Vein endothelial cell (primary cell): Measurements from ENCODE around the gene SLC12A6. TPM values are rescaled to one million over a fixed set of nuclear protein-coding genes. Genes with fewer than 3 reads are reported as not detected.

Source experiments
- small RNA-seq: library from RNA; depleted of rRNA; stranded (forward); fragments of <200 nt; gene quantifications from one replicate; pipeline ENCODE3, GENCODE V24; 2012
- total RNA-seq: library from RNA; depleted of rRNA; stranded (reverse); fragments of >200 nt; gene quantifications from 2 replicates; pipeline ENCODE4 v1.2.3, GENCODE V29; 2012

The SLC12A6 gene
- total RNA-seq: 25.5 and 30.6 TPM in 2 replicates

GRCh38 chr15:34337557-34338306, at the start of gene SLC12A6:
Gene SLC12A6 (minus strand): TSS chr15:34337781. CDS start chr15:34336680, 1,101 bp downstream.

GRCh38 chr15:34367101-34368081, 29.8 kb upstream of the SLC12A6 start, which contains the start of gene LPCAT4:
Gene LPCAT4 (minus strand): TSS chr15:34367196. CDS start chr15:34367100, 96 bp downstream.

GRCh38 chr15:34342737-34343575, 5.4 kb upstream of the SLC12A6 start, which contains the start of the genes NOP10 and NUTM1:
Gene NOP10 (minus strand): TSS chr15:34343136. CDS start chr15:34343073, 63 bp downstream.
Gene NUTM1 (plus strand): TSS chr15:34343315. CDS start chr15:34343697, 382 bp downstream.

GRCh38 chr15:34209421-34210282, 127.9 kb downstream of the SLC12A6 start, which contains the start of gene KATNBL1:
Gene KATNBL1 (minus strand): TSS chr15:34210096. CDS start chr15:34163676, 46,420 bp downstream.

Small RNAs within 50 kb of the gene (small RNA-seq; reads per million reads assigned to genes)
- not detected for gene MIR1233-1
- gene RF00019: not detected

Other genes with a start within 250 kb of the SLC12A6 start
- gene EMC7, start 235.9 kb downstream of the SLC12A6 start, total RNA-seq: 30.4 and 36.0 TPM in 2 replicates
- gene PGBD4, start 235.7 kb downstream of the SLC12A6 start, total RNA-seq: 1.2 and 1.3 TPM in 2 replicates
- gene KATNBL1, start 127.7 kb downstream of the SLC12A6 start, total RNA-seq: 42.8 and 61.0 TPM in 2 replicates
- gene EMC4, start 112.8 kb downstream of the SLC12A6 start, total RNA-seq: 111 and 122 TPM in 2 replicates
- gene NOP10, start 5.4 kb upstream of the SLC12A6 start, total RNA-seq: 285 and 293 TPM in 2 replicates
- gene NUTM1, start 5.5 kb upstream of the SLC12A6 start, total RNA-seq: not detected in 2 replicates
- 9.8 and 10.1 TPM in 2 replicates for gene LPCAT4, start 29.4 kb upstream of the SLC12A6 start, total RNA-seq
- gene GOLGA8A, start 100.0 kb upstream of the SLC12A6 start, total RNA-seq: 10.0 and 11.1 TPM in 2 replicates
- gene GOLGA8B, start 245.9 kb upstream of the SLC12A6 start, total RNA-seq: 23.5 and 23.6 TPM in 2 replicates